CD4-positive, alpha-beta T cell treated with Interleukin-17A for 4 hours (primary cell): ENCODE data around the gene PTGES.

Source experiments
- DNase-seq: peaks from one replicate; pipeline ENCODE4 v3.0.0-alpha.2; 2020; ENCODE audit warnings: mixed read lengths

PTGES gene

GRCh38 chr9:129740666-129741464, 12.0 kb downstream of the PTGES start:
- DNase-seq = no peak

GRCh38 chr9:129740174-129740573, 12.7 kb downstream of the PTGES start:
- no peak for DNase-seq

- no peak for DNase-seq
Observed at GRCh38 chr9:129739432-129739831, 13.4 kb downstream of the PTGES start.

- peak; percentile 93 for DNase-seq
Observed at GRCh38 chr9:129737479-129738274, 15.2 kb downstream of the PTGES start.

- no peak for DNase-seq
Observed at GRCh38 chr9:129736334-129736733, 16.5 kb downstream of the PTGES start.

GRCh38 chr9:129735546-129735945, 17.3 kb downstream of the PTGES start:
- no peak for DNase-seq

- no peak for DNase-seq
Observed at GRCh38 chr9:129733632-129733953, 19.2 kb downstream of the PTGES start.

GRCh38 chr9:129732946-129733631, 19.8 kb downstream of the PTGES start:
- DNase-seq = no peak

GRCh38 chr9:129732100-129732499, 20.7 kb downstream of the PTGES start:
- DNase-seq = no peak

- DNase-seq = no peak
Observed at GRCh38 chr9:129731477-129732085, 21.3 kb downstream of the PTGES start.

GRCh38 chr9:129728744-129729143, 24.1 kb downstream of the PTGES start:
- DNase-seq = no peak

GRCh38 chr9:129726322-129727160, 26.3 kb downstream of the PTGES start:
- DNase-seq = peak; percentile 72

- DNase-seq = no peak
Observed at GRCh38 chr9:129725795-129726251, 27.0 kb downstream of the PTGES start.

- no peak for DNase-seq
Observed at GRCh38 chr9:129724456-129725190, 28.2 kb downstream of the PTGES start.

GRCh38 chr9:129722913-129723312, 29.9 kb downstream of the PTGES start:
- no peak for DNase-seq

GRCh38 chr9:129720865-129721545, 31.8 kb downstream of the PTGES start:
- no peak for DNase-seq

GRCh38 chr9:129720181-129720864, 32.5 kb downstream of the PTGES start:
- DNase-seq = no peak

- DNase-seq = no peak
Observed at GRCh38 chr9:129719135-129719534, 33.7 kb downstream of the PTGES start.

- no peak for DNase-seq
Observed at GRCh38 chr9:129718647-129719046, 34.2 kb downstream of the PTGES start.

GRCh38 chr9:129717991-129718390, 34.9 kb downstream of the PTGES start:
- no peak for DNase-seq
